Measurements from ENCODE around the gene OR10H5.

The OR10H5 gene

GRCh38 chr19:15776991-15777970 lies 10.2 kb upstream of the OR10H5 start:
- no peak overlapping the region for H3K4me3 ChIP-seq (ENCODE audit: low read depth, low read length)
- no peak overlapping the region for H3K9ac ChIP-seq
- H3K27me3 ChIP-seq (ENCODE audit: control insufficient read depth, insufficient read depth, low read length), result peaks cover 4% of the 10 kb centered on the region
- no peaks in the 10 kb centered on the region for H3K79me2 ChIP-seq
- peaks cover 5% of the 10 kb centered on the region for H3K4me1 ChIP-seq
- no peaks in the 10 kb centered on the region for H3K9me3 ChIP-seq (ENCODE audit: control insufficient read depth, low read length)
- H3K27ac ChIP-seq, result no peak overlapping the region
- no peaks in the 10 kb centered on the region for H3K36me3 ChIP-seq (ENCODE audit: control insufficient read depth, insufficient read depth, low read length)
- TF ChIP-seq, protein P1, sequence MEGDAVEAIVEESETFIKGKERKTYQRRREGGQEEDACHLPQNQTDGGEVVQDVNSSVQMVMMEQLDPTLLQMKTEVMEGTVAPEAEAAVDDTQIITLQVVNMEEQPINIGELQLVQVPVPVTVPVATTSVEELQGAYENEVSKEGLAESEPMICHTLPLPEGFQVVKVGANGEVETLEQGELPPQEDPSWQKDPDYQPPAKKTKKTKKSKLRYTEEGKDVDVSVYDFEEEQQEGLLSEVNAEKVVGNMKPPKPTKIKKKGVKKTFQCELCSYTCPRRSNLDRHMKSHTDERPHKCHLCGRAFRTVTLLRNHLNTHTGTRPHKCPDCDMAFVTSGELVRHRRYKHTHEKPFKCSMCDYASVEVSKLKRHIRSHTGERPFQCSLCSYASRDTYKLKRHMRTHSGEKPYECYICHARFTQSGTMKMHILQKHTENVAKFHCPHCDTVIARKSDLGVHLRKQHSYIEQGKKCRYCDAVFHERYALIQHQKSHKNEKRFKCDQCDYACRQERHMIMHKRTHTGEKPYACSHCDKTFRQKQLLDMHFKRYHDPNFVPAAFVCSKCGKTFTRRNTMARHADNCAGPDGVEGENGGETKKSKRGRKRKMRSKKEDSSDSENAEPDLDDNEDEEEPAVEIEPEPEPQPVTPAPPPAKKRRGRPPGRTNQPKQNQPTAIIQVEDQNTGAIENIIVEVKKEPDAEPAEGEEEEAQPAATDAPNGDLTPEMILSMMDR (IDR thresholded peaks at IDR 0.05), result no peak
- no peak overlapping the region for H2AFZ ChIP-seq
- H3K4me2 ChIP-seq (ENCODE audit: low read length), result no peak overlapping the region

GRCh38 chr19:15779756-15780476 lies 7.5 kb upstream of the OR10H5 start:
- no peak overlapping the region for H3K9ac ChIP-seq
- no peaks in the 10 kb centered on the region for H3K79me2 ChIP-seq
- peak overlapping the region; percentile 76 for H2AFZ ChIP-seq
- H3K4me3 ChIP-seq (ENCODE audit: low read depth, low read length), result no peak overlapping the region
- H3K4me1 ChIP-seq, result peaks cover 5% of the 10 kb centered on the region
- no peak overlapping the region for H3K4me2 ChIP-seq (ENCODE audit: low read length)
- H3K9me3 ChIP-seq (ENCODE audit: control insufficient read depth, low read length), result no peaks in the 10 kb centered on the region
- no peaks in the 10 kb centered on the region for H3K36me3 ChIP-seq (ENCODE audit: control insufficient read depth, insufficient read depth, low read length)
- H3K27ac ChIP-seq, result no peak overlapping the region
- H3K27me3 ChIP-seq (ENCODE audit: control insufficient read depth, insufficient read depth, low read length), result peaks cover 4% of the 10 kb centered on the region
- TF ChIP-seq, protein P1 (IDR thresholded peaks at IDR 0.05), result no peak

DNA sequence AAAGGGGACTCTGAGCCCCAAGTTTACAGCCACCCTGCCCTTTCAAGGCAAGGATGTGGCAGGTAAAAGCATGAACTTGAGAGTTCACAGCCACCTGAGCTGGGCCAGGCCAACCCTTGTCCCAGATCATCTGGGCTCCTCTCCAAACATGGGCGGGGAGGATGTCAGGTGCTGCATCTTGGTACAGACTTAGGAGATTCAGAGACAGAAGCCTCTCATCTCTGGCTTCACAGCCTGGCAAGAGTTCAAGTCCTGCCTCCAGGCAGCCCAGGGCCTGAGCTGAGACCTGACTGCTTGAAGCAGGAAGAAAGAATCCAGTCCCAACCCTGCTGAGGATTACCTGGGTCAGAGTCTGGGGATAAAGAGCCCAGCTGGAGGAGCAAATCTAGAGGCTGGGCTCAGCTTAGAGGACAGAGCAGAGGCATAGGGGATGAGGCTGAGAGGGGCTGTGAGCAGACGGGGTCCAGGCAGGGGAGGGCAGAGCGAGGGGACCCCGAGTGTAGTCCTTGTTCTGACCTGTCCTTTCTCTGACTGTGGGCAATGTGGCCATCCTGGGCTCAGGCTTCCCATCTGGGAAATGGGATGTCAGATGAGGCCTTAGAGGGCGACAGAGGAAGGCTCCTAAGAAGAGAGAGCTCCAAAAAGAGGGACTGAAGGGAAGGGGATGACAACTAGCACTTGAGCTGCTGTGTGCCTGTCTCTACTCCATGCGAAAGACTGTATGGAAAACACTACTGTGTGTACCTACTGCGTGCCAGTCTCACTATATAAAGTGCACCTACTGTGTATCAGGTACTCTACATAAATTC lies 6.6 kb upstream of the OR10H5 start:
- Histone ChIP-seq H2AFZ (peak overlapping the region; percentile 76), H3K9me3 (ENCODE audit: control insufficient read depth, low read length) (no peaks in the 10 kb centered on the region), H3K36me3 (ENCODE audit: control insufficient read depth, insufficient read depth, low read length) (no peaks in the 10 kb centered on the region), H3K27ac (no peak overlapping the region), H3K27me3 (ENCODE audit: control insufficient read depth, insufficient read depth, low read length) (peaks cover 4% of the 10 kb centered on the region), H3K4me1 (peaks cover 5% of the 10 kb centered on the region), H3K79me2 (no peaks in the 10 kb centered on the region), H3K4me2 (ENCODE audit: low read length) (no peak overlapping the region), H3K4me3 (ENCODE audit: low read depth, low read length) (no peak overlapping the region), H3K9ac (no peak overlapping the region)
- TF ChIP-seq, protein P1 (IDR thresholded peaks at IDR 0.05), result no peak

- peaks cover 4% of the 10 kb centered on the region for H3K27me3 ChIP-seq (ENCODE audit: control insufficient read depth, insufficient read depth, low read length)
- H3K27ac ChIP-seq, result no peak overlapping the region
- no peak overlapping the region for H2AFZ ChIP-seq
- no peak overlapping the region for H3K9ac ChIP-seq
- H3K4me3 ChIP-seq (ENCODE audit: low read depth, low read length), result no peak overlapping the region
- no peaks in the 10 kb centered on the region for H3K79me2 ChIP-seq
- TF ChIP-seq, protein P1 (IDR thresholded peaks at IDR 0.05), result no peak
- H3K36me3 ChIP-seq (ENCODE audit: control insufficient read depth, insufficient read depth, low read length), result no peaks in the 10 kb centered on the region
- no peaks in the 10 kb centered on the region for H3K9me3 ChIP-seq (ENCODE audit: control insufficient read depth, low read length)
- no peak overlapping the region for H3K4me2 ChIP-seq (ENCODE audit: low read length)
- H3K4me1 ChIP-seq, result peaks cover 5% of the 10 kb centered on the region
Measured at GRCh38 chr19:15781661-15782060, 5.8 kb upstream of the OR10H5 start.
